ENCODE measurements around the gene TAF5L.

GRCh38 chr1:229624521-229625070 lies 1.3 kb downstream of the TAF5L start:
- TF ChIP-seq CTCF (IDR thresholded peaks at IDR 0.05 in 8 of 11, conservative IDR thresholded peaks at IDR 0.05 in 3 of 11) (no peak), POLR2AphosphoS5 (IDR thresholded peaks at IDR 0.05) (no peak), POLR2A (IDR thresholded peaks at IDR 0.05) (no peak)

Data from spleen (tissue), 7 donors.